NCI-H2029 (cell line): Measurements from ENCODE around the gene PTGER2.

Experiments
- DNase-seq: peaks from one replicate; lab custom pipeline; 2025; lab: John Stamatoyannopoulos, UW

The PTGER2 gene

GRCh38 chr14:52338051-52338681 lies 24.1 kb downstream of the PTGER2 start:
- DNase-seq = no peak

GRCh38 chr14:52339262-52339661 lies 25.1 kb downstream of the PTGER2 start:
- DNase-seq = no peak

GRCh38 chr14:52342849-52343596 lies 28.9 kb downstream of the PTGER2 start:
- DNase-seq = no peak

GRCh38 chr14:52346778-52347177 lies 32.7 kb downstream of the PTGER2 start:
- no peak for DNase-seq

- DNase-seq = no peak
Measured at GRCh38 chr14:52348279-52348678, 34.2 kb downstream of the PTGER2 start.

GRCh38 chr14:52348776-52349175 lies 34.7 kb downstream of the PTGER2 start:
- DNase-seq = no peak

GRCh38 chr14:52349731-52350130 lies 35.6 kb downstream of the PTGER2 start:
- no peak for DNase-seq

- no peak for DNase-seq
Measured at GRCh38 chr14:52350445-52350844, 36.3 kb downstream of the PTGER2 start.

GRCh38 chr14:52351233-52352060 lies 37.3 kb downstream of the PTGER2 start:
- DNase-seq = no peak

GRCh38 chr14:52352061-52352491 lies 38.0 kb downstream of the PTGER2 start:
- no peak for DNase-seq

- no peak for DNase-seq
Measured at GRCh38 chr14:52352569-52352968, 38.5 kb downstream of the PTGER2 start.

- DNase-seq = no peak
Measured at GRCh38 chr14:52354242-52354641, 40.1 kb downstream of the PTGER2 start.

GRCh38 chr14:52355016-52355431 lies 40.9 kb downstream of the PTGER2 start:
- DNase-seq = no peak

GRCh38 chr14:52355526-52355925 lies 41.4 kb downstream of the PTGER2 start:
- DNase-seq = no peak

GRCh38 chr14:52356025-52356424 lies 41.9 kb downstream of the PTGER2 start:
- DNase-seq = peak; percentile 93

- DNase-seq = peak; percentile 9
Measured at GRCh38 chr14:52360831-52361230, 46.7 kb downstream of the PTGER2 start.

GRCh38 chr14:52363041-52363704 lies 49.1 kb downstream of the PTGER2 start:
- no peak for DNase-seq

- DNase-seq = no peak
Measured at GRCh38 chr14:52363961-52364360, 49.8 kb downstream of the PTGER2 start.

GRCh38 chr14:52365071-52365470 lies 51.0 kb downstream of the PTGER2 start:
- no peak for DNase-seq

GRCh38 chr14:52366796-52367315 lies 52.7 kb downstream of the PTGER2 start:
- DNase-seq = no peak

GRCh38 chr14:52369305-52369801 lies 55.2 kb downstream of the PTGER2 start:
- no peak for DNase-seq
